Muscle of leg (tissue), 11 donors: ENCODE measurements around the gene TUBB8. TPM values are rescaled to one million over a fixed set of nuclear protein-coding genes. Genes with fewer than 3 reads are reported as not detected.
"Not testable (repeated sequence)": the region's sequence is repeated elsewhere in the genome, so short reads cannot be mapped to it uniquely, and the experiment has no call there.

Experiments
- DNase-seq: peaks from one replicate; pipeline ENCODE4 v3.0.0; 2013
- H3K27ac ChIP-seq: one replicate; pipeline ENCODE4 v1.5.1; 2013; ENCODE audit warnings: mild to moderate bottlenecking, low read length, control low read depth
- H3K27me3 ChIP-seq: one replicate; pipeline ENCODE4 v1.6.1; 2013; ENCODE audit warnings: low read length; ENCODE audit not compliant: control insufficient read depth, insufficient read depth
- H3K36me3 ChIP-seq: one replicate; pipeline ENCODE4 v1.6.1; 2013; ENCODE audit warnings: low read length; ENCODE audit not compliant: control insufficient read depth, insufficient read depth
- H3K4me1 ChIP-seq: one replicate; pipeline ENCODE4 v1.6.1; 2013; ENCODE audit warnings: low read length; ENCODE audit not compliant: control insufficient read depth, insufficient read depth
- H3K4me3 ChIP-seq: one replicate; pipeline ENCODE4 v1.5.1; 2013; ENCODE audit warnings: low read length, control low read depth
- H3K9me3 ChIP-seq: replicated peaks from 2 replicates; pipeline ENCODE4 v1.6.1; 2013; ENCODE audit warnings: low read depth, low read length; ENCODE audit not compliant: control insufficient read depth
- WGBS: methylation state at CpG from one replicate; pipeline ENCODE4 v1.1.5; 2013; ENCODE audit warnings: missing lambda C conversion rate; ENCODE audit not compliant: insufficient coverage; 5-methylcytosine and 5-hydroxymethylcytosine counted together
- polyA plus RNA-seq, 8 donors: library from polyadenylated mRNA; unstranded; fragments of 120-200 nt; gene quantifications; one replicate each; pipeline versions ENCODE4 v1.2.1 to v1.2.3, GENCODE V29; 2013; ENCODE audit warnings: inconsistent platforms in 1 of 8, low replicate concordance in 1 of 8; ENCODE audit not compliant: insufficient read length in 8 of 8, insufficient read depth in 1 of 8
- total RNA-seq: library from RNA; stranded (reverse); fragments of 120-200 nt; gene quantifications from one replicate; pipeline ENCODE4 v1.2.4, GENCODE V29; 2013

TUBB8 gene
- total and polyA plus RNA-seq, 9 donors = 0.09 to 0.87 (median 0.16) TPM; not detected in 4

DNA sequence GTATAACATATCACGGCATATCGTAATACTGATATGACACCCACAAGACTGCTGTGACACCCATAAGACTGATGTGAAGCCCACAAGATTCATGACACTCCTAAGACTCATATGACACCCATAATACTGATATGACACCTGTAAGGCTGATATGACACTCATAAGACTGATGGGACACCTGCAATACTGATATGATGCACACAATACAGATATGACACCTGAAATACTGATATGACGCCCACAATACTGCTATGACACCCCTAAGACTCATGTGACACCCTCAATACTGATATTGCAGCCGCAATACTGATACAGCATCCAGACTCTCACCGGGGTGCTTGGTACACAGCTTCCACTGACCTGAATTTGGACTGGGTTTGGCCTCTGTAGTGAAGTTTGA, 19.1 kb upstream of the TUBB8 start:
- not testable (repeated sequence) for H3K4me3 ChIP-seq, H3K27ac ChIP-seq, H3K4me1 ChIP-seq, H3K9me3 ChIP-seq, H3K27me3 ChIP-seq, H3K36me3 ChIP-seq, DNase-seq
- 0% methylated on average over 1 of the region's 5 CpGs for WGBS

DNA sequence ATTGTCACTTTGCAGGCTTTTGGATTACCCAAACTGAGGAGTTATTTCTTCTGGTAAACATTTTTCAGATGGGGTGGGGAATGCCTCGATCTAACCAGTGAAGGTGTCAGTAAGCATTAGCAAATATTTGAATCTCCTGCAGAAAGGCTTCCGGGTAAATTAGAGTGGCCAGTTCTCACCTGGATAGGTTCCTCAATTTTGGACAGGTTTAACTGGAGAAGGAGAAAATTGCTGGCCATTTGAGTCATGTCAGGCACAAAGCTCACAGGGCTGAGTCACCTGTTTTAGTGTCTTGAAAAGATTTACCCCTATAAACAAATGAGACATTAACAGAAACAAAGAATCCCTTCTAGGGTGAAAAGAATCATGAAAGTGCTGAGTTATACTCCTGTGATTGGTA, 830 bp upstream of the TUBB8 start:
- H3K36me3 ChIP-seq, H3K4me3 ChIP-seq, DNase-seq, H3K4me1 ChIP-seq, H3K27ac ChIP-seq, H3K9me3 ChIP-seq, H3K27me3 ChIP-seq: not testable (repeated sequence)
- WGBS = 92% methylated on average over 2 of the region's 2 CpGs

DNA sequence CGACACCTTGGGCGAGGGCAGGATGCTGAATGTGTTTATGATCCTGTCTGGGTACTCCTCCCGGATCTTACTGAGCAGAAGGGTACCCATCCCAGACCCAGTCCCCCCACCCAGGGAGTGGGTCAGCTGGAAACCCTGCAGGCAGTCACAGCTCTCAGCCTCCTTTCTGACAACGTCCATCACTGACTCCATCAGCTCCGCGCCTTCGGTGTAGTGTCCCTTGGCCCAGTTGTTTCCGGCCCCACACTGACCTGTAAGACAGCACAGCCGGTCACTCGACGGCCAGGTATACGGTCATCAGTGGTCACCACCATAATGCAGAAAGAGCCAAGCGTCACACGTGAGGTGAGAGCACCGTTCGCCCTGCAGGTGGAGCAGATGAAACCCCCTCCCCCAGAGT, 1.2 kb downstream of the TUBB8 start:
- H3K36me3 ChIP-seq, H3K4me3 ChIP-seq, H3K4me1 ChIP-seq, H3K9me3 ChIP-seq, H3K27me3 ChIP-seq, H3K27ac ChIP-seq, DNase-seq: not testable (repeated sequence)
- 80% methylated on average over 1 of the region's 16 CpGs for WGBS

DNA sequence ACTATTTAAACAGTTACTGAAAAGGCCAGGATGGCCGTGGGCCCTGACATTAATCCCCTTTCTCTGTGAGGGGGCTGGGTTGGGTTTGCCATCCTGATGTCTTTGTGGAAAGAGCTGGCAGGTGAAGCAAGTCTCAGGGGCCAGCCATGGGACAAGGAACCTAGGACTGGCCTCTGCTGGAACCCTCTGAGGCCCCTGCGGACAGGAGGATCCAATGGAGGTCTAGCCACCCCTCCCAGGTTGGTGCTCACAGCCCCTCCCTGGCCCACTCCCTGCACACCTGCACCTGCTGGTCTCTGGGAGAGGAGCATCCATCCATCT, 35.8 kb downstream of the TUBB8 start:
- not testable (repeated sequence) for H3K9me3 ChIP-seq, DNase-seq, H3K36me3 ChIP-seq, H3K4me3 ChIP-seq, H3K27me3 ChIP-seq, H3K4me1 ChIP-seq, H3K27ac ChIP-seq
- no CpG with 5 or more reads among the region's 2 CpGs for WGBS

DNA sequence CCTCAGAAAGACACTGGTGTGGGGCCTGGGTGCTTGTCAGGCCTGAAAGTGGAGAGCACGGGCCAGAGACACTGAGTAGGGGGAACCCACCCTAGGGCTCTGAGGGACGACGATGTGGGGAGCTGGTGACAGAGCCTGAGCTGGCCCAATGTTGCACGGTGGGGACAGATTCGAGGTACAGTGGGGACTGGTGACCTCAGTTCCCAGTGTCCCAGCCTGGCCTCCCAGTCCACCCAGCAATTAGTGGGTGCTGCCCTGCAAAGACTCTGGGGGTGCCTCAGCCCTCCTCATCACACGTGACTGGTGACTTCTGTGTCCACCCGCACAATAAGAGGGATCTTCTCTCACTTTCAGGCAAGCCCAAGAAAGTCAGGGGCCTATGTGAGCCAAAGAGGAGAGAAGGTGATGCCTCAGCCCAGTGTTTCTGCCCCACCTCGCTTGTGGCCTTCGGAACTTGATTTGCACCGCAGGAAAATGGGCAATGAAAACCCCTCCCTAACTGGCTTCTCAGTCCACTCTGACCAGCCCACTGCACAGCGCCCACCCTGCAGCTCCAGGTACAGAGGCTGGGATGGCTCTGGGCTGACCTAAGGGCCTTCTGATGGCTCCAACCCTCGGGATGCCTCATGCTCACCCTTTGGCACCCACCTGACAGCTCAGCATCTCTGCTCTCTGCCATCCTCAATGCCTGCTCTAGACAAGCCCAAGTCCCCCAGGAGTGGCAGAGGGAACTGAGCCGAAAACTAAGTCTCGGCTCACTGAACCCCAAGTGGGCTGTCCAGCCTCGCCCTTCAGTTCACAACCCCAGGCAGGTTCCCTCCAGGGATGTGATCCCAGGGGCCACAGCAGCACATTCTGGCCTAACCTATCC, 36.4 kb downstream of the TUBB8 start:
- WGBS = no CpG with 5 or more reads among the region's 15 CpGs
- not testable (repeated sequence) for DNase-seq

DNA sequence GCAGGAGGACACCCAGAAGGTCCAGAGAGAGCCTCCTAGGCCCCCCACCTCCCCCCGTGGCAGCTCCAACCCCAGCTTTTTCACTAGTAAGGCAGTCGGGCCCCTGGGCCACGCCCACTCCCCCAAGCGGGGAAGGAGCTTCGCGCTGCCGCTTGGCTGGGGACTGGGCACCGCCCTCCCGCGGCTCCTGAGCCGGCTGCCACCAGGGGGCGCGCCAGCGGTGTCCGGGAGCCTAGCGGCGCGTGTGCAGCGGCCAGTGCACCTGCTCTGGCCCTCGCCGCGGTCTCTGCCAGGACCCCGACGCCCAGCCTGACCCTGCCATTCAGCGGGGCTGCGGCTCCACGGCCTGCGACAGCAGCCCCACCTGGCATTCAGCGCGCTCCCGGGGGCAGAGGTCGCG, 37.8 kb downstream of the TUBB8 start:
- no CpG with 5 or more reads among the region's 33 CpGs for WGBS
- not testable (repeated sequence) for H3K4me3 ChIP-seq, H3K9me3 ChIP-seq, DNase-seq, H3K27ac ChIP-seq, H3K4me1 ChIP-seq, H3K36me3 ChIP-seq, H3K27me3 ChIP-seq

More for the DNA sequence above, 36.4 kb downstream of the TUBB8 start:
- H3K4me3 ChIP-seq, H3K27ac ChIP-seq, H3K36me3 ChIP-seq, H3K4me1 ChIP-seq, H3K9me3 ChIP-seq, H3K27me3 ChIP-seq: not testable (repeated sequence)

DNA sequence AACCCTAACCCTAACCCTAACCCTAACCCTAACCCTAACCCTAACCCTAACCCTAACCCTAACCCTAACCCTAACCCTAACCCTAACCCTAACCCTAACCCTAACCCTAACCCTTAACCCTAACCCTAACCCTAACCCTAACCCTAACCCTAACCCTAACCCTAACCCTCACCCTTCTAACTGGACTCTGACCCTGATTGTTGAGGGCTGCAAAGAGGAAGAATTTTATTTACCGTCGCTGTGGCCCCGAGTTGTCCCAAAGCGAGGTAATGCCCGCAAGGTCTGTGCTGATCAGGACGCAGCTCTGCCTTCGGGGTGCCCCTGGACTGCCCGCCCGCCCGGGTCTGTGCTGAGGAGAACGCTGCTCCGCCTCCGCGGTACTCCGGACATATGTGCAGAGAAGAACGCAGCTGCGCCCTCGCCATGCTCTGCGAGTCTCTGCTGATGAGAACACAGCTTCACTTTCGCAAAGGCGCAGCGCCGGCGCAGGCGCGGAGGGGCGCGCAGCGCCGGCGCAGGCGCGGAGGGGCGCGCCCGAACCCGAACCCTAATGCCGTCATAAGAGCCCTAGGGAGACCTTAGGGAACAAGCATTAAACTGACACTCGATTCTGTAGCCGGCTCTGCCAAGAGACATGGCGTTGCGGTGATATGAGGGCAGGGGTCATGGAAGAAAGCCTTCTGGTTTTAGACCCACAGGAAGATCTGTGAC, 38.7 kb downstream of the TUBB8 start:
- WGBS = no CpG with 5 or more reads among the region's 42 CpGs
- H3K4me1 ChIP-seq, DNase-seq: not testable (repeated sequence)

More for the DNA sequence above, 38.7 kb downstream of the TUBB8 start:
- not testable (repeated sequence) for H3K36me3 ChIP-seq, H3K9me3 ChIP-seq, H3K4me3 ChIP-seq, H3K27ac ChIP-seq, H3K27me3 ChIP-seq

Other genes starting within 250 kb of the TUBB8 start
- gene ZMYND11, start 86.2 kb upstream of the TUBB8 start, total RNA-seq = 58.3 TPM
- gene ZMYND11, start 86.2 kb upstream of the TUBB8 start, polyA plus RNA-seq = 10 to 100 TPM; 45.5 to 67.4 (median 56.9) TPM